K562 (cell line): ENCODE results near the gene ZNF816. TPM values are rescaled to one million over a fixed set of nuclear protein-coding genes. Genes with fewer than 3 reads are reported as not detected.

ENCODE experiments used
- ATAC-seq: fragments of 200-7000 bp; cut with Tn5 transposase; 3 replicates; pipeline ENCODE4 v1.9.1; 2020; ENCODE audit warnings: moderate library complexity
- BruUV-seq: library from RNA; stranded (reverse); fragments of 400-500 nt; replicated peaks from 2 replicates; lab custom pipeline; 2021; lab: Mats Ljungman, UMichigan
- CTCF ChIA-PET: fragments of 300-600 bp; formaldehyde crosslinking; extraction: SDS; loops from one replicate; lab custom pipeline; 2021; ENCODE audit warnings: low intra/inter-chr PET ratio; lab: Yijun Ruan, JAX
- POLR2A ChIA-PET: fragments of 300-600, 350-650 bp; sonication (Branson Sonifier 250); formaldehyde crosslinking; extraction: SDS; loops from one replicate; lab custom pipeline; 2021; ENCODE audit warnings: antibody characterized with exemption, inconsistent platforms; lab: Yijun Ruan, JAX
- DNase-seq, 4 experiments: peaks; one replicate each; pipeline versions ENCODE4 v3.0.0 to v3.0.0-alpha.2; 2011 to 2018; ENCODE audit warnings: low spot score in 3 of 4, mixed read lengths in 3 of 4; ENCODE audit errors: extremely low read depth in 1 of 4
- FAIRE-seq: peaks from 2 replicates; lab custom pipeline; 2011; peaks lifted over from hg19 to GRCh38; lab: Jason Lieb, UNC
- H2AFZ ChIP-seq: 2 replicates; pipeline ENCODE4 v1.6.0; 2011; ENCODE audit warnings: low read depth, low read length, control low read depth, inconsistent platforms
- H3K27ac ChIP-seq: fragments of 200-600 bp; 3 replicates; pipeline ENCODE4 v1.8.0; 2011; ENCODE audit warnings: low read depth, mild to moderate bottlenecking, control low read depth, inconsistent platforms, low read length, moderate library complexity, mixed read lengths; ENCODE audit errors: extremely low read depth
- H3K27me3 ChIP-seq, 2 experiments: fragments of 300-600 bp in 1 of 2; 2 replicates in 1 of 2; 3 replicates in 1 of 2; pipeline versions ENCODE4 v1.6.0 to v1.8.0; 2011; ENCODE audit warnings: inconsistent platforms in 2 of 2, low read length in 2 of 2, mild to moderate bottlenecking in 1 of 2, mixed read lengths in 1 of 2, moderate library complexity in 1 of 2; ENCODE audit not compliant: control insufficient read depth in 2 of 2, insufficient read depth in 2 of 2
- H3K36me3 ChIP-seq: fragments of 300-600 bp; 3 replicates; pipeline ENCODE4 v1.8.0; 2011; ENCODE audit warnings: mild to moderate bottlenecking, low read length, inconsistent platforms; ENCODE audit not compliant: control insufficient read depth, insufficient read depth
- H3K4me1 ChIP-seq, 2 experiments: fragments of 200-600 bp in 1 of 2; replicated peaks in 1 of 2; 2 replicates in 1 of 2; 3 replicates in 1 of 2; pipeline versions ENCODE4 v1.5.1 to v1.8.0; 2011; ENCODE audit warnings: inconsistent platforms in 2 of 2, low read length in 2 of 2, mild to moderate bottlenecking in 1 of 2, mixed read lengths in 1 of 2, moderate library complexity in 1 of 2; ENCODE audit not compliant: control insufficient read depth in 2 of 2, insufficient read depth in 2 of 2
- H3K4me2 ChIP-seq: 2 replicates; pipeline ENCODE4 v1.6.1; 2011; ENCODE audit warnings: low read length, control low read depth, inconsistent platforms, mixed read lengths; ENCODE audit not compliant: insufficient read depth
- H3K4me3 ChIP-seq: fragments of 200-600 bp; sonication (generic), shearing (Covaris generic); 2 replicates; pipeline ENCODE4 v1.5.1; 2016; ENCODE audit warnings: control low read depth, inconsistent platforms
- H3K79me2 ChIP-seq: fragments of 200-600 bp; 3 replicates; pipeline ENCODE4 v1.8.0; 2011; ENCODE audit warnings: low read length, inconsistent platforms; ENCODE audit not compliant: control insufficient read depth, insufficient read depth
- H3K9ac ChIP-seq, 2 experiments: 2 replicates each; pipeline versions ENCODE4 v1.6.0 to v1.6.1; 2011; ENCODE audit warnings: low read depth in 2 of 2, low read length in 2 of 2, control low read depth in 1 of 2, inconsistent platforms in 1 of 2, mild to moderate bottlenecking in 1 of 2, mixed read lengths in 1 of 2; ENCODE audit not compliant: insufficient read depth in 1 of 2
- H3K9me1 ChIP-seq: one replicate; pipeline ENCODE4 v1.6.0; 2011; ENCODE audit warnings: inconsistent platforms, mild to moderate bottlenecking, low read length, moderate library complexity; ENCODE audit not compliant: control insufficient read depth, insufficient read depth
- H3K9me3 ChIP-seq: replicated peaks from 2 replicates; pipeline ENCODE4 v1.5.1; 2011; ENCODE audit warnings: low read depth, low read length, inconsistent platforms; ENCODE audit not compliant: control insufficient read depth, insufficient read depth
- H4K20me1 ChIP-seq: replicated peaks from 2 replicates; pipeline ENCODE4 v1.6.1; 2011; ENCODE audit warnings: low read length, inconsistent platforms, mixed read lengths; ENCODE audit not compliant: control insufficient read depth, insufficient read depth
- CBX2 ChIP-seq: fragments of 200-600 bp; sonication (generic); IDR thresholded peaks from one replicate; pipeline ENCODE4 v1.6.1; 2012; ENCODE audit warnings: mild to moderate bottlenecking, low read length, inconsistent platforms; ENCODE audit not compliant: insufficient read depth, poor library complexity, severe bottlenecking
- ETV6 ChIP-seq, 3 experiments: fragments of 150-350 bp in 1 of 3; sonication (generic) in 1 of 3; formaldehyde crosslinking in 1 of 3; IDR thresholded peaks; 2 replicates each; pipeline versions ENCODE4 v1.6.1 to v1.8.0; 2014 to 2022; ENCODE audit warnings: borderline replicate concordance in 2 of 3, low read depth in 2 of 3, antibody characterized with exemption in 1 of 3, low read length in 1 of 3, mild to moderate bottlenecking in 1 of 3, missing genetic modification reagents in 1 of 3
- TFAM ChIP-seq: fragments of 250-450 bp; sonication (Bioruptor Pico); conservative IDR thresholded peaks from 2 replicates; pipeline ENCODE4 v1.5.0; 2021; ENCODE audit warnings: mild to moderate bottlenecking, moderate library complexity
- ZC3H4 ChIP-seq: sonication (generic); formaldehyde crosslinking; IDR thresholded peaks from 2 replicates; pipeline ENCODE4 v1.9.0; 2021; ENCODE audit warnings: missing genetic modification reagents, borderline replicate concordance
- ZNF174 ChIP-seq: fragments of 250-450 bp; sonication (Bioruptor Pico); IDR thresholded peaks from 2 replicates; pipeline ENCODE4 v1.4.0; 2020; ENCODE audit warnings: mild to moderate bottlenecking
- ZNF197 ChIP-seq: fragments of 200-800 bp; sonication (Bioruptor generic); IDR thresholded peaks from 2 replicates; pipeline ENCODE4 v1.6.1; 2016; ENCODE audit warnings: low read depth, missing genetic modification characterization, missing compliant biosample characterization
- ZNF512 ChIP-seq: IDR thresholded peaks from 2 replicates; pipeline ENCODE4 v1.6.1; 2016; ENCODE audit warnings: missing genetic modification characterization, missing compliant biosample characterization
- ZNF740 ChIP-seq, 3 experiments: fragments of 200-800 bp in 1 of 3; sonication (Bioruptor generic) in 1 of 3; sonication (generic) in 1 of 3; formaldehyde crosslinking in 1 of 3; IDR thresholded peaks; 2 replicates each; pipeline versions ENCODE4 v1.6.1 to v1.8.0; 2016 to 2022; ENCODE audit warnings: mild to moderate bottlenecking in 2 of 3, missing compliant biosample characterization in 2 of 3, missing genetic modification characterization in 2 of 3, missing genetic modification reagents in 1 of 3
- WGBS: fragments of 100-300 bp; shearing (Covaris generic); methylation state at CpG from one replicate; pipeline ENCODE4 v1.1.6; 2016; ENCODE audit warnings: low coverage, mixed read lengths; ENCODE audit not compliant: insufficient coverage; ENCODE audit errors: missing lambda C conversion rate; 5-methylcytosine and 5-hydroxymethylcytosine counted together
- in situ Hi-C: fragments of 300-500 bp; cut with MboI; formaldehyde crosslinking; loops from 4 replicates; pipeline ENCODE4 v1.15.0; 2018; ENCODE audit warnings: inconsistent platforms, mixed read lengths
- intact Hi-C: fragments of 100-400 bp; cut with micrococcal nuclease; formaldehyde crosslinking; loops from 2 replicates; pipeline ENCODE4 v1.14.2; 2022
- polyA plus RNA-seq, 8 experiments: library from polyadenylated mRNA; depleted of rRNA in 4 of 8; stranded (reverse) in 5 of 8; unstranded in 3 of 8; fragments of >200 nt; fragmentation: Nextera tagmentation in 2 of 8; fragmentation: Illumina TruSeq in 1 of 8; extraction: Ambion mirVana in 2 of 8; extraction: Trizol in 1 of 8; gene quantifications; 2 replicates each; pipeline versions ENCODE4 v1.2.1 to v1.2.3, GENCODE V29; 2011 to 2014; ENCODE audit warnings: inconsistent platforms in 1 of 8, missing spikeins in 1 of 8
- total RNA-seq, 7 experiments: library from RNA; depleted of rRNA in 6 of 7; stranded (reverse); fragments of >200 nt in 6 of 7; fragmentation: Illumina TruSeq in 2 of 7; extraction: Trizol in 2 of 7; gene quantifications; 2 replicates each; pipeline versions ENCODE4 v1.2.1 to v1.2.3, GENCODE V29; 2011 to 2021; ENCODE audit warnings: low replicate concordance in 1 of 7

Gene ZNF816
- total and polyA plus RNA-seq, 9 of the 15 experiments (the other 6 are each of a cell fraction or from before 2014, with no cell fraction given): 8.6 to 23.4 (median 13.0) TPM

GRCh38 chr19:52936954-52937325 lies 25.7 kb downstream of the ZNF816 start:
- H3K27ac ChIP-seq: peak overlapping the region; percentile 79
- ChIA-PET POLR2A (interaction anchor here (0.6 to 1.2 kb wide), 2 partner anchors 24 to 73 kb away, joined by 3 read pairs; no protein-coding TSS in a partner anchor), CTCF (no interaction called here)
- H2AFZ ChIP-seq: peak overlapping the region; percentile 34; the same call in 1 of the 2 replicates
- H3K27me3 ChIP-seq: no peaks in the 10 kb centered on the region
- peaks cover 95% of the 10 kb centered on the region for H3K79me2 ChIP-seq
- no peaks in the 10 kb centered on the region for H3K9me1 ChIP-seq
- H3K4me3 ChIP-seq: no peak overlapping the region
- FAIRE-seq (no peak), ATAC-seq (peak; percentile 36), DNase-seq (peak in 1 of 4 experiments; percentile 47)
- peaks cover 40 to 43% of the 10 kb centered on the region in 2 experiments for H3K4me1 ChIP-seq
- WGBS: 13% methylated on average over 7 of the region's 7 CpGs
- peaks cover 46% of the 10 kb centered on the region; the same call in 2 of the 3 replicates for H3K36me3 ChIP-seq
- H3K9me3 ChIP-seq: peaks cover 2% of the 10 kb centered on the region; the same call in 1 of the 2 replicates
- peak overlapping the region; percentile 74 for H3K4me2 ChIP-seq
- peak overlapping the region; percentile 21 to 63; a peak in 3 of 4 replicates for H3K9ac ChIP-seq
- in situ Hi-C loops (no loop called here), intact Hi-C loops (loop anchor here (5.0 kb wide), 1 partner anchor 40 kb away; the partner anchor contains the start of gene ZNF320)
- no TSS peak for BruUV-seq
- H4K20me1 ChIP-seq: no peaks in the 10 kb centered on the region
- TF ChIP-seq ETV6 (IDR thresholded peaks at IDR 0.05; ENCODE audit: borderline replicate concordance in 1 of 2, low read depth in 2 of 2, low read length in 1 of 2) (no peak), ETV6 (CRISPR knock-in tag; IDR thresholded peaks at IDR 0.05; ENCODE audit: borderline replicate concordance) (no peak), CBX2 (no peak), ZNF740 (CRISPR knock-in tag; IDR thresholded peaks at IDR 0.05) (no peak), ZNF740 (tag; IDR thresholded peaks at IDR 0.05) (0 out of 4 replicates have a peak, but pooled peaks of 1 of the 2 experiments have one; percentile 14), TFAM (CRISPR knock-in tag) (no peak), ZNF512 (tag) (no peak), ZC3H4 (CRISPR knock-in tag) (peak; percentile 68; the same call in 1 of the 2 replicates), ZNF197 (CRISPR knock-in tag) (peak; percentile 4; the same call in 1 of the 2 replicates), ZNF174 (CRISPR knock-in tag) (no peak)
